ENCODE data around the gene AOX1.
"Not testable (repeated sequence)": the region's sequence is repeated elsewhere in the genome, so short reads cannot be mapped to it uniquely, and the experiment has no call there.

Gene AOX1

DNA sequence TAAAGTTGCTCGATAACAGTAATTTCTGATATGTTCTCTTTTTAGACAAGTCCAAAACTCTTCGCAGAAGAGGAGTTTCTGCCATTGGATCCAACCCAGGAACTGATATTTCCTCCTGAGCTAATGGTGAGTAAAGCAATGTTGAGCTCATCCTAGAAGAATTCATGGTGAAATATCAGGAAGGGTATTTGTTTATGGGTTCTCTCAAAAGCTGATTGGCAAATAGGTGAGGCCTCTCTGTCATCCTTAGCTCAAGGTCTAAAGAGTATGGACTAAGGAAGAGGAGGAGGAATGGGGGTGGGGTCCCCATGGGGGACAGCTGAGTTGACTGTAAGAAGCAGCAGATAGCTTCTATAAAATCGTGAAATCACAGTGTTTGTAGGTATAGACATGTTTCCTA, 18.2 kb downstream of the AOX1 start:
- DNase-seq: peak; percentile 84

DNA sequence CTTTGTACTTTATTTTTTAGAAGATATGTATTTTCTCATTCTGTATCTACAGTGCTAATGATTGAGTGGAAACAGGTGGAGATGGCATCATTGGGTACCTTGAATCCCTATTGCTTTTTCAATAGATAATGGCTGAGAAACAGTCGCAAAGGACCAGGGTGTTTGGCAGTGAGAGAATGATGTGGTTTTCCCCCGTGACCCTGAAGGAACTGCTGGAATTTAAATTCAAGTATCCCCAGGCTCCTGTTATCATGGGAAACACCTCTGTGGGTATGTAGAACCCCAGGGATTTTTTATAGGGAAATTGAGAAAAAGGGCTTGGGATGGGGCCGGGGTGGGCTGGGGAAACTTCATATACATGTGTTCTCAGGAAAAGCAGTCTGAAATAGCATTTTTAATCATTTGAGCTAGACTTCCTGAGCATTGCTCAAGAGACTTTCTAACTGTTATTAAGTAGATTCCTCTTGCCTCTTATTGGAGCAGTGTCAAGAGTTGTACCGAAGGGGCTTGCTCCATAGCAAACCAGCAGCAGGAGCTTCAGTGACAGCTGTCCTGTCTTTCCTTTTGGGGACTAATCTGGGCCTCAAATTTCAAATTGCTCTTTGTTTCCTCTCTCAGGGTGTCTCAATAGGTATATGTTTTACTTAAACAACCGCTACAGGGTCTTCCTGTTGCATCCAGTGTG, 18.9 kb downstream of the AOX1 start:
- DNase-seq: peak; percentile 60

DNA sequence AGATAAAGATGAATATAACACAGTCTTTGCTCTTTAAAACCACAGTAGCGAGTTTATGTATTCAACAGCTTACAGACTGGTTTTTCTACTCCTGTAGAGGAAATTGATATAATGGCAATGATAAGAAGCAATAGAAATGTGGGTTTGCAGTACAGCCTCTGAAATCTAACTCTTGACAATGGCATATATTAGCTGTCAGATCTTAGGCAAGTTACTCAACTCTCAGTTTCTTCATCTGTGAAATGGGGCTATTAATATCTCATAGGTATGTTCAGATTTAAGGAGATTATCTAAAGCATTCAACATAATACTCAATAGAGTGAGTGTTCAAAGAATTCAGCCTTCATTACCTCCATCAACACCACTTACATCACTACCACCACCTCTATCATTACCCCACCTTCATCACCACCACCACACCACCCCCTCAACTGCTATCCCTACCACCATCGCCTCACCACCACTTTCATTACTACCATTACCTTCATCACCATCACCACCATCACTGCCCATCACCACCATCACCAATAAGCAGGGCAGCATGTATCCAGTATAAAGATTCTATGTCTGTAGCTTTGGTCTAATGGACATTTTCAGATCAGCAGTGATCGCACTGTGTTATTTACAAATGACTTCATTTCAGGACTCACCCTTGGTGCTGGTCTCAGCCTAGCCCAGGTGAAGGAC, 22.7 kb downstream of the AOX1 start:
- DNase-seq: no peak

DNA sequence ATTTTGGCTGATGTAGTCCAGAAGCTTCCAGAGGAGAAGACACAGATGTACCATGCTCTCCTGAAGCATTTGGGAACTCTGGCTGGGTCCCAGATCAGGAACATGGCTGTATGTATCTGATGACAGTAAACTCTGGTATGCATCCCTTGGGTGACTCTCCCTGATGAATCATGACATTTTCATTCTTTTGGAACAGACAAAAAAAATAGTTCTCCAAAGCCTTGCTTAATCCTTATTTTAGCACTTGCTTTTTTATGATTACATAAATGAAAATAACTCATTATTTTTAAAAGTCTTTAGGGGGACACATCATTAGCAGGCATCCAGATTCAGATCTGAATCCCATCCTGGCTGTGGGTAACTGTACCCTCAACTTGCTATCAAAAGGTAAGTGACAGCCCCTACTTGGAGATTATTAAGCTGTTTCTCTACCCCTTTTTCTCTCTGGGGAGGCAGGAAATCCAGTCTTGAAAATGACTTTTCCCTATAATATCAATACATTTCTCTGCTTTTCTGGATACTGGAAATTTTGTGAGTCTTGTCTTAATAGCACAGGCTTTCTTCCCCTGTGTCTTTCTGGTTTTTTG, 23.3 kb downstream of the AOX1 start:
- DNase-seq: peak; percentile 93

DNA sequence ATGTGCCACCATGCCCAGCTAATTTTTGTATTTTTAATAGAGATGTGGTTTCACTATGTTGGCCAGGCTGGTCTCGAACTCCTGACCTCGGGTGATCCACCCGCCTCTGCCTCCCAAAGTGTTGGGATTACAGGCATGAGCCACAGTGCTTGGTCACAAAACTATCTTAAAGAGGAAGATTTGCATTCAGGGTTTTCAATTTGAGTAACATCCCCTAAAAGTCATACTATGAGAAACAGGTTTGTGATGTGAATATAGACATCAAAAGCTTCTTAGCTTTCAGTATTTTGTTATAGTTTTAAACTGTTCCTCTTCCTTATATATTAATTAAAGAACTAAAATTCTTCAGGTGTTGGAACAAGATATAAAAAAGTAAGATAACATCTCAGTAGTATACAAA, 24.4 kb downstream of the AOX1 start:
- DNase-seq: not testable (repeated sequence)

DNA sequence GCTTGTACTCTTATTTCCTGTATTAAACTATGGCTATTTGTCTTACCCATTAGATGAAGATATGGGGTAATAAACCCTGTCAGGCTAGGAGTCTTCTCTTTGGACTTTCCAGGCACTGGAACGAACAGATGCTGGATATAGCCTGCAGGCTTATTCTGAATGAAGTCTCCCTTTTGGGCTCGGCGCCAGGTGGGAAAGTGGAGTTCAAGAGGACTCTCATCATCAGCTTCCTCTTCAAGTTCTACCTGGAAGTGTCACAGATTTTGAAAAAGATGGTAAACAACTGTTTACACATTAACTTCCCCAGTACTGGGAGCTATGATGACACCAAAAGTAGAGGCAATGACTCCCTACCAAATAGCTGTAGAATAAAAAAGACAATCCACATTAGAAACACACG, 27.9 kb downstream of the AOX1 start:
- peak; percentile 51 for DNase-seq

DNA sequence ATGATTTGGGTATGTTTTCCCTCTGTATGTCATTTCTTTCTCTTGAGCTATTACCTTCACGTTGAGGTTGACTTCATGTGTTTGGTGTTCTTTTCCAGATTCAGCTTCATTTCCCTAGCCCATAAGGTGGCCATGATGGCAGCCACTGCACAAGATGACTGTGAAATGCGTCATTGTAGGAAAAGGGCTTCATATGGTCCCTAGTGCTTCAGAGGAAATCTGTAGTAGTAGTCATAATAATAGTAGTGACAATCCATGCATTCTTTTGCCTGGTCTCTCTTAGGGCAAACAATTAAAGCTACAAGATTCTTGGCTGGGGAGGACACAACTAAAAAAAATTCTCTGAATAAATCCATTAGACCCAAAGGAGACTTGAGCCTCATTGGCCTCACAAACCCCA, 28.4 kb downstream of the AOX1 start:
- peak; percentile 36 for DNase-seq

DNA sequence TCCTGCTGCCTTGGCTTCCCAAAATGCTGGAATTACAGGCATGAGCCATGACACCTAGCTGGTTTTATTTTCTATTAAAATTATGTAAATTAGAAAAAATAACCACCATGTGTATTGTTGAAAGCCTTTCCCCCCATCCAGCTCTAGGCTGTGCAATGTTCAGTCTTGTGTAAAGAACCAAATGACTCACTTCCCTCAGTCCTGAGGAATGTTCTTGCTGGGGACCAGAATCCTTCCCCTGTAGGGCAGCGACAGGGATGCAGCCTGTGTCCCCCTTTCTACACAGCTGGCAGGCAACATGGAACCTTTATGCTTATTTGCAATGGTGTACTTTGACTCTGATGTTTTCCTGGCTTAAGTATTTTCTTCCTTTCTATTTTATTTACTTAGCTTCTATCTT, 29.4 kb downstream of the AOX1 start:
- peak; percentile 87 for DNase-seq

DNA sequence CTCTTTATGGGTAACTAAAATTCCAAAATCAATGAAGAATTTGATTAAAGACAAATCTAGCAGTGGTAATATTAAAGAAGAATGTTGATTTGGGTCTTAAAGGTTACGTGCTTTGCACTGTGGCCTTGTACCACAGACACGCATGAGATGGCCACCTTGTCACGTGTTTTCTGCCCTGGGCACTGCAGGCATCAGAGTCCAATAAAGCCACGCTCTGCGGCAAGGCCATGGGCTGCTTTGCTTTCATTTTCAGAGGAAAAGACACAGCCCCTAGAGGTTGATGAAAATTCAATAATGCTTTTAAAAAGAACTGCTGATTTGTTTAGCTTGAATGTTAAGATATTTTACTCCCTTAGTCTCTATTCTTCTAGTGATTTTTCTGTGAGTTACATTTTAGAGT, 30.4 kb downstream of the AOX1 start:
- DNase-seq: peak; percentile 49

DNA sequence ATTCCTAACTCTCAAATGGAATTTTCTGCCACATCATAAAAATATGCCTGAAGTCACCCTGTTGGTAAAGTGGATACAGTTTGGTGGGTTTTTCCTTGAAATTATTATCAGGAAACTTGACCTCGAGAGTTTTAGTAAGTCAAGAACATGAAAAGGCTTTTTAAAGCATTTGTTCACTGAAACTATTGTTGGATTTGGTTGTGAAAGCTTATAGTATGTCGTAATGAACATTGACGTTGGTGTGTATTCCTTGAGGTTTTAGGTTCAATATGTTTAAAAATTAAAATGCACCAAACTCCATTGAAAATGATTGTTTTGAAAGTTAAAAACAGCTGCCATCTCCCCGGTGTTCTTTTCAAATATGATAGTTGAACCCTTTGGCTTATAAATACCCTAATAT, 30.8 kb downstream of the AOX1 start:
- no peak for DNase-seq

DNA sequence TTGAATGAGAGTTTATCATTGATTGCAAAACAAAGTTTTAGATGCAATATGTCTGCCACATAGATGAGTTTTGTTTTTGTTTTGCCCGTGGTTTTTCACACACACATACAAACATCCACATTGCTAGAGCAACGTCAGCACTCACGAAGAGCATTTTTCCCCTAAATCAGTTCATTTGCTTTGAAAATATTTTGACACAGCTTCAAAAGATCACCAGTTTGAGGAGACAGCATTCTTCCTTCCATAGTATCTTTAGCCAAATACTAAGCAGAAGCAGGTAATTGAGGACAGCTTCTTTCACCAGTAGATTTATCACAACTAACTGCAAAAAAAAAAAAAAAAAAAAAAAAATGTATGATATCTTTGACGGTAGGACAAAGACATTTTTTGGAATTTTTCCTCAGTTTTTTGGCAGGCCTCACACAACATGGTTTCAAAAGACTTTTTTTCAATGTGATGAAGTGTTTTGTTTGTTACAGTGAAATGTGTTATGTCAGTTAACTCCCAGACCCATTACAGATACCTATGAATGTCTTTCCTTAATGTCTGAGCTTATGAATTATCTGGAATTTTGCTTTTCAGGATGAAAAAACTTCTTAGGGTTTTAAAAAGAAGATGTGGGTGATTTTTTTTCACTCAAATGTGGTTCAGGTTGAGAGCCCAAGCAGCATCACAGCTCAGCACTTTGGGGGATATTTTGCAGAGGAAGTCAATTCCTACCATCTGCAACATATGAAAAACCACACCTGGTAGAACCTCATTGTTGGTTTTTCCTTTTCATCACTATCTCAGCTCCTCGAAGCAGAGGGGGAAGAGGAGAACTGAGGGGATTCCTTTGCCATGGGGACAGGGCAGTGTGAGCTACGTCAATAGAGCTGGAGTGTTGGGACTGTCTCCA, 31.6 kb downstream of the AOX1 start:
- no peak for DNase-seq

DNA sequence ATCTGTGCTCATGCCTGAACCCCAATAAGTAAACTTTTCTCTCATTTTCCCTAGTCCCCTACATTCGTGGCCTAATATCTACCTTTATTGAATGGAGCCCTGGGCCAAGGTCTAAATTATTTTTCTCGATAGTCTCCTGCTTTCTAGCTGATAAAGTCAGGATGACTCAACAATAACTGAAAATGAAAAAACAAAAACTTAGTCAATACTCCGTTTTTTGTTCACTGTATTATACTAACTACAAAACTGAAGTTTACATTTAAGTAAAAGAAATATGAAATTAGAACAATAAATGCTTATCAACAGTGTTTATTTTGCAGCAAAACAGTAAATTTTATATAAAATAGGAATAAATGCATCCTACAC, 32.2 kb downstream of the AOX1 start:
- DNase-seq: no peak

DNA sequence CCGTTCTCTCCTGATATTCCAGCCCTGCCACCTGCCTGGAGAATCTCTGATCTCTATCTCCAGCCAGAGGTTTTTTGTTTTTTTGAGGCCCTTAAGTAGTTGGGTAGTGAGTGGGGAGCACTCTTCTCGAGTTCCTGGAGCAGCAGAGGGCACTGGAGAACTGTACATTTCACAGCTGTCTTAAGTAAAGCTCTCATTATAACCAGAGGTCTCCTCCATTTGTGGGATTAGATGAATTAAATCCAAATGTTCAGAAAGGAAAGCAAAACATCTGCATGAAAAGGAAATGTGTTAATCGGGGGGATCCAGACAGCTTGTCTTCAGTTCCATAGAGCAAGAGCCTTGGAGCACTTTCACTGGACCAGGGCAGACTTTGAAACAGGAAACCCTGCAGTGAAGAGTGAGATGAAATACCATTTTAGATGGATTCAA, 32.8 kb downstream of the AOX1 start:
- no peak for DNase-seq

DNA sequence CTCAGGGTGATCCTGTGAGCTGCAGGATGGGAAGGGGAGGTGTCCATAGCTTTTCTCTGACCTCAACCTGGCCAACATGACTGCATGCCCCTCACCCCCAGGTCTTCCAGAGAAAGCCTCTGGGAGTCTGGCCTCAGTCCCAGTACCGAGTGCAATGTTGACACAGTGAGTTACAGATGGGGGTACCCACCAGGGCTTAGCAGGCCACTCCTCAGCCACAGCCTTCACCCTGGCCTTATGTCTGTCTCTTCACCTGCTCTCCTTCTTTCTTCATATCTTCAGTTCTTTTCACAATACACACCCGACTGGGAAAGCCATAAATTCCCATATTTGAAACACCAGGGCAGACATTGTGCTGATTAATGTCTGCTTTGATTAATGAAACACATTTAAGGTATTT, 33.5 kb downstream of the AOX1 start:
- no peak for DNase-seq

DNA sequence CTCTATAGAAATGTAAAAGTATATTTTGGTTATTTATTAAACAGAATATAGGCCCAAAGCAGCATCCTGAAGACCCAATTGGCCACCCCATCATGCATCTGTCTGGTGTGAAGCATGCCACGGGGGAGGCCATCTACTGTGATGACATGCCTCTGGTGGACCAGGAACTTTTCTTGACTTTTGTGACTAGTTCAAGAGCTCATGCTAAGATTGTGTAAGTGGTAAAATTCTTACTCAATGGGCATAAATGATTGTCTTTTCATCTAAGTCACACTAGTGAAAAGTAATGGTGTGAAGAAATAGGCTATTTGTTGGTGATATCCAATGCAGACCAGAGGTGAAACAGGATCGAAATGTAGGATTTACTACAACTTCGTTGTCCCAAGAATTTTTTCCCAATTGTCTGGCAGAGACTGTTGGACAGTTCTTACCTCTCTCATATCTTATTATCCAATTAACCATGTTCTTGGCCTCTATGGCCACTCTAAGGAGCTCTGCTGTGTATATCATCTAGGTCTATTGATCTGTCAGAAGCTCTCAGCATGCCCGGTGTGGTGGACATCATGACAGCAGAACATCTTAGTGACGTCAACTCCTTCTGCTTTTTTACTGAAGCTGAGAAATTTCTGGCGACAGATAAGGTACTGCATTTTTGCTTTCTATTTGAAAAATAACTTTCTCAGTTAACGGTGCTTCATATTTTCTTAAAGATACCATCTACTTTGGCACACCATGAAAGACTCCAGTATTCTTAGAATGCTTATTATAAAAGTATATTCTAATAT, 35.0 kb downstream of the AOX1 start:
- no peak for DNase-seq

DNA sequence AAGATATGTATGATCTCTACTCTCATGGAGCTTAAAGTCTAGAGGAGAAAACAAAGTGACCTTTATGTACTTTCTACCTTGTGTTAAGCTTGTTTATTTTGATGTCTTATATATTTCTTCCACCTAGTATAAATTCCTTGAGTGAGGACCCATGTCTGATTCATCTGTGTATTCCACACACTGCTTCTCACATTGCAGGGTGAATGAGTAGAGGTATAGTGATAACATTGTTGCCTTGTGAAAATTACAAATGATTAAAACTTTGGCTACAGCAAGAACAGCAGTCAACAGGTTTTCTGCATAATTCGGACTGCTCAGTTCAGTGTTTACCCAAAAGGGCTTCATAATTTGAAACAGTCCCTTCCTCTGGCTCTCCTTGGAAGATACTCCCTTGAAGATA, 36.3 kb downstream of the AOX1 start:
- no peak for DNase-seq

DNA sequence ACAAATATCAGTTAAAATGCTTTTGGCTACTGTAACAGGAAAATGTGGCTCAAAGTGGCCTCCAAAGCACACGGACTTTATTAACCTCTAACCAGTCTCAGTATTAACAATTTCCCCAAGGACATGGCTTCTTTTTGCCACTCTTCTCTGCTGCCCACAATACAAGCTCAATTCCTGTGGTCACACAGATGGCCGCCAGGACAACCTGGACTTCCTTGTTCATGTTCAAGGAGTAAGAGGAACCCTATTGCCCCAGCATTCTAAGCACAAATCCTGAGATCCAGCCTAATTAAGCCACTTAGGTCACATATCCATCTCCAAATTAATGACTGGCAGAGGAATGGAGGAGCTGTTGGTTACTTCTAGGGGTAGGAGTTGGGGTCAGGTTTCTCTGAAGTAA, 38.2 kb downstream of the AOX1 start:
- no peak for DNase-seq

DNA sequence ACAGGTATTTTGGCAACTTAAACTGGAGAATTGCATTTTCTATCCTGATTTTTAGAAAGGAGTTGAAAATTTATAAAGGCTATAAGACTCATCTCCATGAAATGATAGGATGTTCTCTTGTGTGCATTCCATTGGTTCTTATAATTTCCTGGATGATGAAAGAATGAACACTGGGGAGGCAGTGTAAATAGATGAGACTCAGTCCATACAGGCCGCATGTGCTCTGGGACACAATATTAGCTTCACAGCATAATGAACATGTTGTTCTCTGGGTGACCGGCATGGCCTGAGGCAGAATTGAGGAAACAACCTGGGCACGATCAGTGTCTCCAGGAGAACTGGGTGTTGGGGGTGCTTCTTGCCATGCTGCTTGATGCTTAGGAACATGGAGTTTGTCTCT, 38.8 kb downstream of the AOX1 start:
- DNase-seq: peak; percentile 72

DNA sequence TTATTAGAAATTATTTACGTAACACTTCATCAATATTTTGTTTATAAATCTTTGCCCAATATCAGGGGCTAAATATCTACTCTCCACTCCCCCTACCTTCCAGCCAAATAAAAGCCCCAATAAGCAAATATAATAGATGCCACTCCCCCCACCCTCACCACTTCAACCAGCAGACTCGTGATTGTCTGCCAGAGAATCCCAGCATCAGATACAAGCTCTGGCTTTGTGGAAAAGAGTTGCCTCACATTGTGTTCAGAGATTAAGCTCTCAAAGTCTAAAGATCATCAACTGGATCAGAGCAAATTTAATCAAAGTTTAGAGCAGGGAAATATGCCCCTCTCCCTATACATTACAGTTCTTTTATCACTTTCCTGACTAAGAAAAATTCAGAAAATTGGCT, 39.5 kb downstream of the AOX1 start:
- DNase-seq: no peak

DNA sequence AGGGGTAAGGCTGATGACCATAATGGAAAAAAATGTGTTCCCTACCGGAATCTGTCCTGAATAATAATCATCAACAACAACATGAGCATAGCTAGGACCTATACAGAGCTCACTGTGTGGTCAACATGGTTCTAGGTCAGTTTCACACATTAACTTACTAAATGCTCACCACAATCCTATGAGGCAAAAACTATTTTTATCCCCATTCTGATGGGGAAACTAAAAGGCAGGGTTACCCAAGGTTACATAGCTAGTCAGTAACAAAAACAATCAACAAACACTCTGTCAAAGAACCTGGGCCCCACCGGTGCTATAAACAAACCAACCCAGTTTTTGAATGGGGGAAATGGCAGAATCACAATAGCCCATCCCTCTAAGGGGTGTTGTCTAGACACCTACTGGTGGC, 40.1 kb downstream of the AOX1 start:
- DNase-seq: peak; percentile 71

DNA sequence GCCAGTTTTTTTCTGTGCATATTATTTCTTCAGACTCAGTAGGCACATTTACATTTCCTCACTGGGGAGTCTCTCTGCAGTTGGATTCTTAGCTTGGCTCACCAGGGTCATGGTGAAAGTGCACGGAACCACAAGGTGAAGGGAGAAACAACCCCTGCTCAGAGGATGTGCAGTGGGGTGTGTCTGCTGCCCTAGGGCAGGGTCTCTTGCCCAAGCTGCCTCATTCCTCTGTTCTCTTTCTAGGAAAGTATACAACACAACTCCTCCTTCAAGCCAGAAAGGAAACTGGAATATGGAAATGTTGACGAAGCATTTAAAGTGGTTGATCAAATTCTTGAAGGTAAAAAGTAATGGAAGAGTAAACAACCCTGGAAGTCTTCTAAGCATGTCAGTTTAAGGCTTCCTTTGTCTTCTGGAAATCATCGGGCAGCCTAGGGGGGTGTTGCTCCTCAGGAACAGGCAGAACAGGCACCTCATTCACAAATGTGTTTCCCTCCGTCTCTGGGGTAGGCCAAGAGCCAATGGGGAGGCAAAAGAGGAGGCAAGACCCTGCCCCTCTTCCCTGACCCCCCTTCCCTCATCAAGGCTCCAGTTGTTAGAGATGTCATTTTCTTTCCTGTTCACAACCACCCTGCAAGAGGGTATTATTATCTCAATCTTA, 41.4 kb downstream of the AOX1 start:
- DNase-seq: no peak

DNA sequence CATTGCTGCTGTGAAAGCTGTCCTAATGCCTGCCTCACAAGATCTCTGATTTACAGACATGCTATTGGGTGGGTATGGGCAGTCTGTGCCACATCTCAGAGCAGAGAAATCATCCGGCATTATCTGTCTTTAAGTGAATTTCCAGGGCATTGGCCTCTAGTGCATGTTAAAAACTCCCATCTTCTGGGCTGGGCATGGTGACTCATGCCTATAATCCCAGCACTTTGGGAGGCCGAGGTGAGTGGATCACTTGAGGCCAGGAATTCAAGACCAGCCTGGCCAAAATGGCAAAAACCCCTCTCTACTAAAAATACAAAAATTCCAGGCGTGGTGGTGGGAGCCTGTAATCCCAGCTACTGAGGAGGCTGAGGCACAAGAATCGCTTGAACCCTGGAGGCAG, 42.6 kb downstream of the AOX1 start:
- peak; percentile 51 for DNase-seq
